ENCODE measurements around the gene DUSP22.
A peak's percentile ranks its signal among the peaks of the same experiment; 100 is the strongest.

The DUSP22 gene

GRCh38 chr6:329888-330691, 37.8 kb downstream of the DUSP22 start:
- H3K27ac Mint-ChIP-seq: no peak overlapping the region
- H3K4me1 Mint-ChIP-seq: no peaks in the 10 kb centered on the region
- H3K27me3 Mint-ChIP-seq: no peaks in the 10 kb centered on the region
- DNase-seq: no peak
- no peak for ATAC-seq
- H3K9me3 Mint-ChIP-seq: no peaks in the 10 kb centered on the region
- H3K4me3 Mint-ChIP-seq: no peak overlapping the region

DNA sequence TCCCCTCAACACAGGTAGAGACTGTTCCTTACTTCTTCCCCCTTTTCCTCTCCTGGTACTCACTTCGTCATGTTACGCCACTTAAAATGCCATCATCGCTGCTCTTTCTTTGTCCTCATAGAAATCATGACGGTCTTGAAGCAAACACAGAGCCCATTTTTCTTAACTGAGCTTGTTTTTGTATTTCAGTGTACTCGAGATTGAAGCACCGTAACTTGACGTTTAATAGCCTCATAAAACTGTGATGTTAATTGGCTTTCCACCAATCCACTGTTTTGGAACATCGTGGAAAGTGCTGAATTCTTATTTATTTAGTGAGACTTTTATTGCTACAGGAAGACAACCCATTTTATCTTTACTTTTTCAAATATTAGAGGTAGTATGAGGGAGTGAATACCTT, 38.7 kb downstream of the DUSP22 start:
- no peak overlapping the region for H3K27ac Mint-ChIP-seq
- peaks cover 5% of the 10 kb centered on the region for H3K4me1 Mint-ChIP-seq
- DNase-seq (no peak), ATAC-seq (no peak)
- no peaks in the 10 kb centered on the region for H3K9me3 Mint-ChIP-seq
- no peak overlapping the region for H3K4me3 Mint-ChIP-seq
- no peaks in the 10 kb centered on the region for H3K27me3 Mint-ChIP-seq

- Mint-ChIP-seq H3K9me3 (no peaks in the 10 kb centered on the region), H3K27me3 (no peaks in the 10 kb centered on the region), H3K4me1 (peaks cover 14% of the 10 kb centered on the region), H3K4me3 (no peak overlapping the region), H3K27ac (no peak overlapping the region)
- ATAC-seq: peak; percentile 43
- no peak for DNase-seq
Measured at GRCh38 chr6:331622-332521, 39.6 kb downstream of the DUSP22 start.

GRCh38 chr6:332671-333070, 40.4 kb downstream of the DUSP22 start:
- Mint-ChIP-seq H3K27me3 (no peaks in the 10 kb centered on the region), H3K4me1 (peaks cover 22% of the 10 kb centered on the region), H3K27ac (no peak overlapping the region), H3K4me3 (no peak overlapping the region), H3K9me3 (no peaks in the 10 kb centered on the region)
- DNase-seq: no peak
- no peak for ATAC-seq

DNA sequence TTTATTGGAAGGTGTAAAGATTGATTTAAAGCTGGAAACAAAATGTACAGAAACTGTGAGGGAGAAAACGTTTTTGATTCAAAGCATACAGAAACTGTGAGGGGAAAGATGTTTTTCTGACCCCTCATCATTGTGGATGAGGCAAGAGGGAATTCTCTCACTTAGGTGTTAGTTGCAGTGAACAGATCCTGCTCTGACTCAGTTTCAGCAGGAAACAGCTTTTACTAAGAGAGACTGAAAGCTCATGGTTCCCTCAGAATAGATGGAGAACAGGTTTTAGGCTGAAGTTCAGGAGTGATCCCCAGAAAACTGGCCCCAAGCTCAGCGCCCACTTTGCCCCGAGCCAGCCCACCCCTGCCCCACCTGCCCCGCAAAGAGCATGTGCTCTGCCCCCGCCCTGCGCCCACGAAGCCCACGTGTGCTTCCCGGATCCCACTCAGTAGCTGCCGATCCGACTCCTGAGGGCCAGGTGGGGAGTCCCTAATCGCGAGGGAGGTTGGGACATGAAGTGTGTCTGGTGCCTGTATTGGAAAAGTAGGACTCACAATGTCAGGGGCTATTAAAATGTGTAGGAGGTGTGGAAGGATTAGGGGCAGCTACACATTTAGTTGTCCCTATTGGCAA, 41.2 kb downstream of the DUSP22 start:
- ATAC-seq (no peak), DNase-seq (no peak)
- H3K9me3 Mint-ChIP-seq: no peaks in the 10 kb centered on the region
- H3K4me3 Mint-ChIP-seq: no peak overlapping the region
- peak overlapping the region in 1 of 2 donors; percentile 67 for H3K27ac Mint-ChIP-seq
- no peaks in the 10 kb centered on the region for H3K27me3 Mint-ChIP-seq
- H3K4me1 Mint-ChIP-seq: peaks cover 30% of the 10 kb centered on the region

DNA sequence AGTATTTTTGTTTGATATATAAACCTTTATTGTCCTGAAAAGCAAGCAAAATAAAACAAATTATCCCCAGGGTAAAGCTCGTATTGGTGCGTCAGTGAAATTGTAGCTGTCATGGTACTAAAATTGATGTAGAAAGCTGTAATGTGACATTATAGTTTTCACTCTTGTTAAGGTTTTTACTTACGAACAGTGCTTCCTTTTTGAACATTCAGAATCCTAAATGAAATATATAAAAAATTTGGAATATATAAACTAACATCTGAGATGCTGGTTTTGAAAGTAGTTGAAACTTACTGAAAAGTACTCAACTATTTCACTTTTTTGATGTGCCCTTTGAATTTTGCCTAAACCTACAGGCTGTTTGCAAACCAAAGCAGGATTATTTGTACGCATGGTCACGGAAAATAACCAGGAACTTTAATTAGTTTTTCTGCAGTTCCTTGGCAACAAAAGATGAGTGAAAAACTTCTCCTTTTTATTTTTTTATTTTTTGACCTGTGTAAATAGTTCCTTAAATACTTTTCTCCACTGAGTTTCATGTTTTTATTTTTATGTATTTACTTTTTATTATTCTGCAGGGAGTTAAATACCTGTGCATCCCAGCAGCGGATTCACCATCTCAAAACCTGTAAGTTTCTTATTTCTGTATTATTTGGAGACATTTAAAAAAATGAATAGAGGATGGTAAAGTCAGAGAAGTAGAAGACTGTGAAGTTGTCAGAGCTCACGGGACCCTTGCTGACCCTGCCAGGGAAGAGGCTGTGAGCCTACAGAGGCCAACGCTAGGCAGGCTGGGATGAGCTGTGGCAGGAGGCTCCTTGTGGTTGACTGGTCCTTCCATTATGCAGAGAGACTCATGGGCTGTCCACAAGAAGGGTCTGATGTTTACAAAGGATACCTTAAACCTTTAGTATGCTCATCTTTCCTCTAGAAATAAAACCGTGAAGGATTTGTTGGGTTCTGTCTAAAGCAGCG, 42.5 kb downstream of the DUSP22 start:
- Mint-ChIP-seq H3K4me1 (peaks cover 38% of the 10 kb centered on the region), H3K27ac (no peak overlapping the region), H3K27me3 (no peaks in the 10 kb centered on the region), H3K4me3 (no peak overlapping the region), H3K9me3 (no peaks in the 10 kb centered on the region)
- DNase-seq (no peak), ATAC-seq (no peak)

DNA sequence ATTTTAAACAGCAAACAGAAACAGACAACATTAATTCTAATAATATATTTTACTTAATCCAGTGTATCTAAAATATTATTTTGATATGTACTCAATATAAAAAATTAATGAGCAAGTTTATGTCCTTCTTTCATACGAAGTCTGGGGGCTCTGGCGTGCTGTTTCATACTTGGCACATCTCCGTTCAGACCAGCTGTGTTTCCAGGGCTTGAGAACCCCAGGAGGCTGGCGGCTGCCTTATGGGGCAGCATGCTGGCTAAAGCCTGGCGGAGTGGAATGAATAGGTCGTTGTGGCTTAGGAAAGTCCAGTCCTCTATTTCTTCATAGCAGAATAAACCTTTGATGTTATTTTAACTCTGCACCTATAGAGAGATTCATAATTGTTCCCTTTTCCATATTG, 43.3 kb downstream of the DUSP22 start:
- DNase-seq (no peak), ATAC-seq (no peak)
- H3K27me3 Mint-ChIP-seq: no peaks in the 10 kb centered on the region
- H3K9me3 Mint-ChIP-seq: no peaks in the 10 kb centered on the region
- H3K4me1 Mint-ChIP-seq: peaks cover 46% of the 10 kb centered on the region
- H3K27ac Mint-ChIP-seq: peak overlapping the region in 1 of 2 donors; percentile 0
- no peak overlapping the region for H3K4me3 Mint-ChIP-seq

DNA sequence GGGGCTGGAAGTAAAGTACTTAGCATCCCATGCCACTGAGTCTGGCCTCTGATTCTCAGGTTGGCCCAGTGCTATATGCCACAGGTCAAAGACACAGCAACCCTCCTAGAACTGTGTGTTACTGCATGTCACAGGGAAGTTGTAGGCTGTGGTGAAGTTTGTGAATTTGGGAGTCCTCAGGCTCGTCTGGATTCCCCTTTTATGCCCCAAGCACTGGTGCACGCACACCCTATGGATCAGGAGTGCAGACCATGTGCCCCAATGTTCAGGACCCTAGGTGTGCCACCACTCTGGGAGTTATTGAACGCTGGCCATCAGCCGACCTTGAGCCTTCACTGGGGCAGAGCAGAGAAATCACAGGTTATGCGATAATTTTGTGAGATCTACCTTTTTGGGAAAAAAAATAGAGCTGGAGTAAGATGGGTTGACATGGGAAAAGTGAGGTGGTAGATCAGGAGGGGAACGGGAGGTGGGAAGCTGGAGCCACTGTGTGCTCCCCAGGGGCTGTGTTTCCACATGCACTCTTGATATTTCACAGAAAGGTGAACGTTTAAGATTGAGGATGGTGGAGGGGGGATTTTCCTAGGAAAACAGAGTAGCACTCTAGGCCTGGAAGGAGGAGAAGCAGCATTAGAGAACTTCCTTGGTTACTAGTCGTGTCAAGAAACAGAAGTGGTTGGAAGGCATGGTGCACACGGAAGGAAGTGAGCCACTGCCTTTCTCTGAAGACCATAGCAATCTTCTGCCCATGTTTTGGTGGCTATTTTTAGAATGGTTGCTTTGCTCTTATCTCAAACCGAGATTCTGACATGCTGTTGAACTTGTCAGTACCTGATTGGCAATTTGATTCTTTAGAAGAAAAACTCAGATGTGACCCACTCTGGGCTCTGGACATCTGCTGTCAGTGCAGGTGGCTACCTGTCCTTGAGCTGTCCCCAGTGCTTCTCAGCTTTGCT, 44.1 kb downstream of the DUSP22 start:
- no peak for ATAC-seq
- H3K4me1 Mint-ChIP-seq: peaks cover 54% of the 10 kb centered on the region
- H3K27ac Mint-ChIP-seq: peak overlapping the region in 1 of 2 donors; percentile 7
- DNase-seq: no peak
- peak overlapping the region; percentile 4 to 5 for H3K4me3 Mint-ChIP-seq
- H3K27me3 Mint-ChIP-seq: no peaks in the 10 kb centered on the region
- no peaks in the 10 kb centered on the region for H3K9me3 Mint-ChIP-seq

DNA sequence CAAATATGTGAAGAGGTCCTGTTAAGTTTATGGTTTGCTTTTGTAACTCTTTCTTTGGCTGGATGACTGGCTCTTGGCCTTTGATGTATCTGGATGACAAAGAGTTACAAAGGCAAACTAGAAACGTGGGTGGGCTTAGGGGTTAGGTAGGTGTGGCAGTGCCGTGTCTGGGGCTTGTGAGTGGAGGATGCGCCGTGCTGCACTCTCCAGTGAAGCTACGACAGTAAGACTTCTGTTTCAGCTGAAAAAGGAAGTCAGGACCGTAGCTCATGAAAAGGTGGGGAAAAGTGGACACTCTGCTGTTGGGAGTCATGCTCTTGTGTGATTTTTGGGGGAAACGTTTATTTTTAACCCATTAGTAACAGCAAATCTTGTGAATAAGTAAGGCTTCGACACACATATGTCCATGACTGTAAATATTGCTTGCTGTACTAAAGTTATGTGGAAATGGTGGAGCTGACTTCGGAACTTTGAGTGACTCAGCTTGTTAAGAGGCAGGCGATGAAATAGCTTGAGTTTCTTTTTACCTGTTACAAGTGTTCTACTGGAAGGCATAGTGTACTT, 45.6 kb downstream of the DUSP22 start:
- Mint-ChIP-seq H3K27ac (peak overlapping the region; percentile 66 to 71), H3K27me3 (no peaks in the 10 kb centered on the region), H3K9me3 (no peaks in the 10 kb centered on the region), H3K4me3 (peak overlapping the region; percentile 74 to 77), H3K4me1 (peaks cover 69% of the 10 kb centered on the region)
- DNase-seq (peak; percentile 47 to 49), ATAC-seq (peak; percentile 47)

GRCh38 chr6:338815-339262, 46.6 kb downstream of the DUSP22 start:
- Mint-ChIP-seq H3K27ac (peak overlapping the region in 1 of 2 donors; percentile 10), H3K4me1 (peaks cover 78% of the 10 kb centered on the region), H3K27me3 (no peaks in the 10 kb centered on the region), H3K4me3 (peak overlapping the region; percentile 74 to 77), H3K9me3 (no peaks in the 10 kb centered on the region)
- peak; percentile 67 for ATAC-seq
- DNase-seq: peak; percentile 27 to 63

DNA sequence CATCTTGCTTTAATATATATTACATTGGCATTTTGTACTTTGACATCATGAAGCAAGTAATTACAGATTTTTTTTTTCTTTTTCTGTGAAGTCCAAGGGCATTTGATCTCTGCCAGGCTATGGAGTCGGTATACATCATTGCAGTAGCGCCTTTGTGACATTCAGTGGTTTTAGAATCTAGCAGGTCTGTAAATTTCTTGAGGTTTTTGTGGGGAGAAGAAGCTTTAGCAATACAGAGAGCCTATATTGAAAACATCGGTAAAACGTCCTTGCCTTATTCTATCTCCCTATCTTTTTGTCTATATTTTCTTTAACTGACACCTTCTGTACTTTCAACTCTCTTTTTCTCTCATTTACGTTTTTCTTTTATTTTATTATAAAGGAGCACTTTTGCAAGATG, 47.2 kb downstream of the DUSP22 start:
- no peak for DNase-seq

GRCh38 chr6:340186-340955, 48.1 kb downstream of the DUSP22 start:
- Mint-ChIP-seq H3K27ac (peak overlapping the region; percentile 43 to 84), H3K9me3 (no peaks in the 10 kb centered on the region), H3K4me1 (peaks cover 92% of the 10 kb centered on the region), H3K27me3 (no peaks in the 10 kb centered on the region), H3K4me3 (peak overlapping the region; percentile 76 to 77)
- no peak for DNase-seq
- no peak for ATAC-seq

More for the DNA sequence above, 47.2 kb downstream of the DUSP22 start:
- peak; percentile 62 for ATAC-seq
- H3K4me1 Mint-ChIP-seq: peaks cover 85% of the 10 kb centered on the region
- no peaks in the 10 kb centered on the region for H3K27me3 Mint-ChIP-seq
- peak overlapping the region; percentile 74 to 77 for H3K4me3 Mint-ChIP-seq
- no peaks in the 10 kb centered on the region for H3K9me3 Mint-ChIP-seq
- H3K27ac Mint-ChIP-seq: peak overlapping the region in 1 of 2 donors; percentile 10
